ENCODE results near the gene PARN.
"Not testable (repeated sequence)": the region's sequence is repeated elsewhere in the genome, so short reads cannot be mapped to it uniquely, and the experiment has no call there.

The PARN gene

GRCh38 chr16:14559809-14560241, 70.2 kb downstream of the PARN start:
- no peak for DNase-seq (ENCODE audit: low read depth, low spot score)
- no peak overlapping the region for H3K4me3 ChIP-seq (ENCODE audit: low read length)
- peaks cover 1% of the 10 kb centered on the region; the same call in 1 of the 2 replicates for H3K4me1 ChIP-seq (ENCODE audit: control insufficient read depth, insufficient read depth, low read length)
- no peaks in the 10 kb centered on the region for H3K9me3 ChIP-seq (ENCODE audit: control insufficient read depth, insufficient read depth, low read length)
- H3K27ac ChIP-seq (ENCODE audit: low read length), result no peak overlapping the region
- no peaks in the 10 kb centered on the region for H3K36me3 ChIP-seq (ENCODE audit: control insufficient read depth, insufficient read depth, low read length)
- H3K27me3 ChIP-seq (ENCODE audit: control insufficient read depth, insufficient read depth, low read length), result no peaks in the 10 kb centered on the region
- no CpG with 5 or more reads among the region's 8 CpGs for WGBS (ENCODE audit: insufficient coverage, insufficient read length)

- no peaks in the 10 kb centered on the region for H3K36me3 ChIP-seq (ENCODE audit: control insufficient read depth, insufficient read depth, low read length)
Measured at GRCh38 chr16:14553447-14553846, 76.6 kb downstream of the PARN start.

GRCh38 chr16:14549789-14550153, 80.3 kb downstream of the PARN start:
- Histone ChIP-seq H3K4me1 (ENCODE audit: control insufficient read depth, insufficient read depth, low read length) (0 out of 2 replicates have a peak, but pooled peaks cover 3% of the 10 kb centered on the region), H3K36me3 (ENCODE audit: control insufficient read depth, insufficient read depth, low read length) (no peaks in the 10 kb centered on the region), H3K4me3 (ENCODE audit: low read length) (no peak overlapping the region), H3K9me3 (ENCODE audit: control insufficient read depth, insufficient read depth, low read length) (no peaks in the 10 kb centered on the region), H3K27ac (ENCODE audit: low read length) (no peak overlapping the region), H3K27me3 (ENCODE audit: control insufficient read depth, insufficient read depth, low read length) (no peaks in the 10 kb centered on the region)
- no peak for DNase-seq (ENCODE audit: low read depth, low spot score)
- WGBS (ENCODE audit: insufficient coverage, insufficient read length), result no CpG with 5 or more reads among the region's 5 CpGs

More at GRCh38 chr16:14553447-14553846, 76.6 kb downstream of the PARN start:
- Histone ChIP-seq H3K27ac (ENCODE audit: low read length) (no peak overlapping the region), H3K27me3 (ENCODE audit: control insufficient read depth, insufficient read depth, low read length) (no peaks in the 10 kb centered on the region), H3K4me3 (ENCODE audit: low read length) (no peak overlapping the region), H3K4me1 (ENCODE audit: control insufficient read depth, insufficient read depth, low read length) (0 out of 2 replicates have a peak, but pooled peaks cover 3% of the 10 kb centered on the region), H3K9me3 (ENCODE audit: control insufficient read depth, insufficient read depth, low read length) (no peaks in the 10 kb centered on the region)
- no CpG with 5 or more reads among the region's 4 CpGs for WGBS (ENCODE audit: insufficient coverage, insufficient read length)
- no peak for DNase-seq (ENCODE audit: low read depth, low spot score)

DNA sequence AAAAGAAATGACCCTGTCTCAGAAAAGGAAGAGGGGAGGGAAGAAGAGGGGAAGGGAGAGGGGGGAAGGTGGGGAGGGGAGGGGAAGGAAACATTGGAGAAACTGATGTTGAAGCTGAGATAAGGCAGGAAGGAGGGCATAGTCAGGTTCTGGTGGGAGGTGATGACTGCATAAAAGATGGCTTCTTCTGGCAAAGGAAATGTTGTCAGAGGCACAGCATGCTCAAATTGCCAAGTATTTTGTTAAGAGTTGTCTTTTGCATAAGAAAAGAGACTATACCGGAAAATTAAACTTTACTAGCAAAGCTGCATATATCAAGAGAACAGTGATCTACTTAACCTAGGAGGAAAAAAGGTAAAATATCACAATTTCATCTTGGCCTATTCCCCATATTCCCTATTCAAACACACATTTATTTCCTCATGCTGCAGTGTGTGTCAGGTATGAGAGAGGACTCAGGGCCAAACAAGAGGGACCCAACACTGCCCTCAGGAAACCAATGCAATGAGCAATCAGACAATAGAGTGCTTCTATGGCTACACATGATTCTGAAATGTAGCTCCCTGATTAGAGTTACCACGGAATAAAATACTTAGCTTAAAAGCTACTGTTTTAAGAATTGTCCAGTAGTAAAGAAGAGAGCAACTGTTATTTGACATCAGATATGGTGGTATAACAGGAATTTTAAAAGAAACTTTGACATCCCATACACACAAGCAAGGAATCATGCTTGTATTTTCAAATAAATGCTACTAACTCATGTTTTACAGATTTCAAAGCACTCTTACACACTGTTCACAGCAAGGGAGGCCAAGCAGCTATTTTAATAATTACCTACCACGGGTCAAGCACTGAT, 80.9 kb downstream of the PARN start:
- WGBS (ENCODE audit: insufficient coverage, insufficient read length), result no CpG with 5 or more reads among the region's 3 CpGs
- no peaks in the 10 kb centered on the region for H3K27me3 ChIP-seq (ENCODE audit: control insufficient read depth, insufficient read depth, low read length)
- no peak overlapping the region for H3K27ac ChIP-seq (ENCODE audit: low read length)
- no peaks in the 10 kb centered on the region for H3K36me3 ChIP-seq (ENCODE audit: control insufficient read depth, insufficient read depth, low read length)
- H3K9me3 ChIP-seq (ENCODE audit: control insufficient read depth, insufficient read depth, low read length), result no peaks in the 10 kb centered on the region
- DNase-seq (ENCODE audit: low read depth, low spot score), result peak; percentile 11
- no peak overlapping the region for H3K4me3 ChIP-seq (ENCODE audit: low read length)
- H3K4me1 ChIP-seq (ENCODE audit: control insufficient read depth, insufficient read depth, low read length), result 0 out of 2 replicates have a peak, but pooled peaks cover 3% of the 10 kb centered on the region

DNA sequence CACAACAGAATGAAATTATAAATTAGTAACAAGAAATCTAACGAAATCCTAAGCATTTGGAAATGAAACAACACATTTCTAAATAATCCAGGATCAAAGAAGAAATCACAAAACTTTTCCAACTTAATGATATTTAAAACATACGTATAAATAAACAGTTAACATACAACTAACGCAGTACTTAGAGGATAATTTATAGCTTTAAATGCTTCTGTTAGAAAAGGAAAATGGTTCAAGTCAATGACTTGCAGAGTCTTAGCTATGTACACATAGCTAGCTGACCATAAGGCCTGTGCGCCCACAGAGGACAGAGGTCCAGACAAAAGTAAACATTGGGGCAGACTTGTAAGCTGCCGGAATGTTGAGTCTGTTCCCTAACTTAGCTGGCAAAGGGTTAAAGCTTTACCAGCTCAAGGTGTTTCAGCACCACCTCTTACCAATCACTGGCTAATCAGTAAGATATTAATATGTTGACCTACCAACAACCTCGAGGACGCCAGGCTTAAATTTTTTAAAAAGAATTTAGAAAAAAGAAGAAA, 84.6 kb downstream of the PARN start:
- H3K27me3 ChIP-seq (ENCODE audit: control insufficient read depth, insufficient read depth, low read length), result no peaks in the 10 kb centered on the region
- no peak overlapping the region for H3K4me3 ChIP-seq (ENCODE audit: low read length)
- no peaks in the 10 kb centered on the region for H3K9me3 ChIP-seq (ENCODE audit: control insufficient read depth, insufficient read depth, low read length)
- H3K4me1 ChIP-seq (ENCODE audit: control insufficient read depth, insufficient read depth, low read length), result 0 out of 2 replicates have a peak, but pooled peaks cover 3% of the 10 kb centered on the region
- H3K27ac ChIP-seq (ENCODE audit: low read length), result no peak overlapping the region
- no peak for DNase-seq (ENCODE audit: low read depth, low spot score)
- H3K36me3 ChIP-seq (ENCODE audit: control insufficient read depth, insufficient read depth, low read length), result no peaks in the 10 kb centered on the region
- WGBS (ENCODE audit: insufficient coverage, insufficient read length), result no CpG with 5 or more reads among the region's 7 CpGs

- not testable (repeated sequence) for H3K27me3 ChIP-seq (ENCODE audit: control insufficient read depth, insufficient read depth, low read length); DNase-seq (ENCODE audit: low read depth, low spot score); H3K4me1 ChIP-seq (ENCODE audit: control insufficient read depth, insufficient read depth, low read length); H3K27ac ChIP-seq (ENCODE audit: low read length); H3K9me3 ChIP-seq (ENCODE audit: control insufficient read depth, insufficient read depth, low read length); H3K4me3 ChIP-seq (ENCODE audit: low read length); H3K36me3 ChIP-seq (ENCODE audit: control insufficient read depth, insufficient read depth, low read length)
- no CpG with 5 or more reads among the region's 4 CpGs for WGBS (ENCODE audit: insufficient coverage, insufficient read length)
Measured at GRCh38 chr16:14544846-14545245, 85.2 kb downstream of the PARN start.

DNA sequence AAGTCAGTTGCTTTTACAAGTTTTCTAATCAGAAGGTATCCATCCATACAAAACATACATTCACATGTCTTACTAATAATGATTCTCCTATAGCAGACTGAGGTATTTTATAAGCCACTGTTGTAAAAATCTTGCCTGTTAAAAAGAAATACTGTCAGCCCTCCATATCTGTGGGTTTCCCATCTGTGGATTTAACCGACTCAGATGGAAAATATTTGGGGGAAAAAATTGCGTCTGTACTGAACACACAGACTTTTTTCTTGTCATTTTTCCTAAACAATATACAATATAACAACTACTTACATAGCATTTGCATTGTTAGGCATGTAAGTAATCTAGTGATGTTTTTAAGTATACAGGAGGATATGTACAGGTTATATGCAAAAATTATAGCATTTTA, 90.4 kb downstream of the PARN start:
- Histone ChIP-seq H3K36me3 (ENCODE audit: control insufficient read depth, insufficient read depth, low read length) (no peaks in the 10 kb centered on the region), H3K4me3 (ENCODE audit: low read length) (no peak overlapping the region), H3K27me3 (ENCODE audit: control insufficient read depth, insufficient read depth, low read length) (no peaks in the 10 kb centered on the region), H3K9me3 (ENCODE audit: control insufficient read depth, insufficient read depth, low read length) (no peaks in the 10 kb centered on the region), H3K4me1 (ENCODE audit: control insufficient read depth, insufficient read depth, low read length) (no peaks in the 10 kb centered on the region), H3K27ac (ENCODE audit: low read length) (no peak overlapping the region)
- DNase-seq (ENCODE audit: low read depth, low spot score), result no peak
- no CpG with 5 or more reads among the region's 2 CpGs for WGBS (ENCODE audit: insufficient coverage, insufficient read length)

DNA sequence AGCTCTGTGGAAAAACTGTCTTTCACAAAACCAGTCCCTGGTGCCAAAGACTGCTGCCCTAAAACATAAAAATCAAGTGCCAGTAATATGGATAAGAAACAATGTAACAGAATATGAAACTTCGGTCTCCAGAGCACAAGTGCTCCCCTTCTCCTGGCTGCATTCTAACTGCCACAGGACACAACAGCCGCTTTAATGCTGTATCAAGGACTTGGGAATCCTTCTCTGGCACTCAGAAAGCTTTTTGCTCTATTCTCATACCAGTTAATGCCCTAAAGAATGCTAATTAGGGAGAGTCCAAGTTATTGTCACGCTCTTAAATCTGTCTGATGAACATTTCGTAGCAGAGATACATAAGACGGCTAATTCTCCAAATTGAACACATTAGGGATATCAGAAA, 90.9 kb downstream of the PARN start:
- H3K9me3 ChIP-seq (ENCODE audit: control insufficient read depth, insufficient read depth, low read length), result no peaks in the 10 kb centered on the region
- H3K4me1 ChIP-seq (ENCODE audit: control insufficient read depth, insufficient read depth, low read length), result no peaks in the 10 kb centered on the region
- no peak overlapping the region for H3K4me3 ChIP-seq (ENCODE audit: low read length)
- H3K27me3 ChIP-seq (ENCODE audit: control insufficient read depth, insufficient read depth, low read length), result no peaks in the 10 kb centered on the region
- H3K36me3 ChIP-seq (ENCODE audit: control insufficient read depth, insufficient read depth, low read length), result no peaks in the 10 kb centered on the region
- DNase-seq (ENCODE audit: low read depth, low spot score), result no peak
- no peak overlapping the region for H3K27ac ChIP-seq (ENCODE audit: low read length)
- no CpG with 5 or more reads among the region's 5 CpGs for WGBS (ENCODE audit: insufficient coverage, insufficient read length)

DNA sequence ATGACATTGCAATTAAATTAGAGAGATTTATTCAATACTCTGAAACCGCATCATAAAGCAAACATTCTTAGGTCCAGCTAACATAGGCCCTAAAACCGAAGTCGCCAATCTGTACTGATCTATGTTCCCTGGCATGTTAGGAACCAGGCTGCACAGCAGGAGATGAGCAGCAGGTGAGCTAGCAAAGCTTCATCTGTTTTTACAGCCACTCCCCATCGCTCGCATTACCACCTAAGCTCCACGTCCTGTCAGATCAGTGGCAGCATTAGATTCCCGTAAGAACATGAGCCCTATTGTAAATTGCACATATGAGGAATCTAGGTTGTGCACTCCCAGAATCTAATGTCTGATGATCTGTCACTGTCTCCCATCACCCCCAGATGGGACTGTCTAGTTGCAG, 91.5 kb downstream of the PARN start:
- no peaks in the 10 kb centered on the region for H3K9me3 ChIP-seq (ENCODE audit: control insufficient read depth, insufficient read depth, low read length)
- DNase-seq (ENCODE audit: low read depth, low spot score), result no peak
- H3K4me3 ChIP-seq (ENCODE audit: low read length), result no peak overlapping the region
- WGBS (ENCODE audit: insufficient coverage, insufficient read length), result no CpG with 5 or more reads among the region's 7 CpGs
- H3K36me3 ChIP-seq (ENCODE audit: control insufficient read depth, insufficient read depth, low read length), result no peaks in the 10 kb centered on the region
- H3K4me1 ChIP-seq (ENCODE audit: control insufficient read depth, insufficient read depth, low read length), result no peaks in the 10 kb centered on the region
- H3K27me3 ChIP-seq (ENCODE audit: control insufficient read depth, insufficient read depth, low read length), result no peaks in the 10 kb centered on the region
- H3K27ac ChIP-seq (ENCODE audit: low read length), result no peak overlapping the region

DNA sequence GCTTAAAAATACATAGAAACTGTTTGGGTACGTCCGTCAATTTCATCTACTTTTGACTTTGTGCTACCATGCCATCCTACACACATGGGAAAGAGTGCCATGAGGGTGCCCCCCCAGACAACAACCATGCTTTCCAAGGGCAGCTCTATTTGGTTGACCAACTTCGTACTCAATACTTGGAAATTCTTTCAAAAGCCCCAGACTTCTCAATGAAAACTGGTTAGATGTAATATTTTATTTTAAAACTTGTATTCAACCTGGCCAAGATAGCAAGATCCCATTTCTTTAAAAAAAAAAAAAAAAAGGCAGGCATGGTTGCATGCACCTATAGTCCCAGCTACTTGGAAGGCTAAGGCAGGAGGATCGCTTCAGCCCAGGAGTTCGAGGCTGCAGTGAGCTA, 98.4 kb downstream of the PARN start:
- H3K36me3 ChIP-seq (ENCODE audit: control insufficient read depth, insufficient read depth, low read length), result no peaks in the 10 kb centered on the region

More for the DNA sequence above, 98.4 kb downstream of the PARN start:
- Histone ChIP-seq H3K4me1 (ENCODE audit: control insufficient read depth, insufficient read depth, low read length) (no peaks in the 10 kb centered on the region), H3K27ac (ENCODE audit: low read length) (no peak overlapping the region), H3K4me3 (ENCODE audit: low read length) (no peak overlapping the region), H3K27me3 (ENCODE audit: control insufficient read depth, insufficient read depth, low read length) (no peaks in the 10 kb centered on the region), H3K9me3 (ENCODE audit: control insufficient read depth, insufficient read depth, low read length) (no peaks in the 10 kb centered on the region)
- no peak for DNase-seq (ENCODE audit: low read depth, low spot score)
- WGBS (ENCODE audit: insufficient coverage, insufficient read length), result no CpG with 5 or more reads among the region's 5 CpGs
